Occipital lobe (tissue), 3 donors: ENCODE measurements around the gene KDM2B. TPM values are rescaled to one million over a fixed set of nuclear protein-coding genes. Genes with fewer than 3 reads are reported as not detected.
"Not testable (repeated sequence)": the region's sequence is repeated elsewhere in the genome, so short reads cannot be mapped to it uniquely, and the experiment has no call there.

ENCODE experiments used
- DNase-seq: peaks from one replicate; lab custom pipeline; 2025; lab: John Stamatoyannopoulos, UW
- small RNA-seq: library from RNA; depleted of rRNA; stranded (forward); fragments of <200 nt; gene quantifications from one replicate; pipeline ENCODE3, GENCODE V24; 2014
- total RNA-seq: library from RNA; depleted of rRNA; stranded (reverse); fragments of >200 nt; gene quantifications from one replicate; pipeline ENCODE4 v1.2.3, GENCODE V29; 2014

The KDM2B gene
- total RNA-seq, 1 donor from 2014 or later: 113 TPM

DNA sequence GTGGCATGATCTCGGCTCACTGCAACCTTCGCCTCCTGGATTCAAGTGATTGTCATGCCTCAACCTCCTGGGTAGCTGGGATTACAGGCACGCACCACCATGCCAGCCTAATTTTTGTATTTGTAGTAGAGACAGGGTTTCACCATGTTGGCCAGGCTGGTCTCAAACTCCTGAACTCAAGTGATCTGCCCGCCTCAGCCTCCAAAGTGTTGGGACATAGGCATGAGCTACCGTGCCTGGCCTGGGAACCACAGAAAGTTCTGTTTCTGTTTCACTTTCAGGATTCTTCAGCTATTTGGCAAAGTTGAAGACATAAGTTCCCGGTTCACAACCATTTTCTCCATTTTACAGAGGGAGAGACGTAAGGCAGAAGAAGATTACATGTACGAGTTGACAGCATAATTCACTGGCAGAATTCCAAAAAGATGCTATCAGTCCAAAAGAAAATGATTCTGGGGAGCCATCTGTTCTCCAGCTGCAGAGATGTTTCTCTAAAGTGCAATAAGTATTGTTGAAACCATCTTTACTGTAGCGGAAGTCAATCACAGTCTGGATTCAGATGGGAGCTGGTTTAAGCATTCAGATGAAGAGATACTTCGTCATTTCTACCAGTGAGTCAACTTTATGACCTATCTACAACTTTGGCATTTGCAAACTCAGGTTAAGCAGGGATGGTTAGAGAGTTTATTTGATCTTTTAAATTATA lies 189.1 kb downstream of the KDM2B start:
- DNase-seq: no peak

DNA sequence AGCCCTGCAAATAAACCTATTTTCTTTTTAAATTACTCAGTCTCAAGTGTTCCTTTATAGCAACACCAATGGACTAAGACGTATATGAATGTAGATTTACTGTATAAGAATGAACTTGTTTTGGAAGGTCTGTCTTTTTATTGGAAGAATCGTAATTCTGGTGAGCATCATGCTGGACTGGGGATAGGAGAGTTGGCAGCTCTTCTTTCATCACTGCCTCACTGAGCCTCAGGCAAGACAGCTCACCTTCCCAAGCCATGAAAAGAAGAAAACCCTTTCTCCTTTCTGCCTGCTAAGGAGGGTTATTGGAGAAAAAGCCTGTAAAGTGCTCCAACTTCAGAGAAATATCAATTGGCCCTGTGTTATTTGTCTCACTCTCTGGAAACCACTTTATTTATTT lies 190.0 kb downstream of the KDM2B start:
- no peak for DNase-seq

DNA sequence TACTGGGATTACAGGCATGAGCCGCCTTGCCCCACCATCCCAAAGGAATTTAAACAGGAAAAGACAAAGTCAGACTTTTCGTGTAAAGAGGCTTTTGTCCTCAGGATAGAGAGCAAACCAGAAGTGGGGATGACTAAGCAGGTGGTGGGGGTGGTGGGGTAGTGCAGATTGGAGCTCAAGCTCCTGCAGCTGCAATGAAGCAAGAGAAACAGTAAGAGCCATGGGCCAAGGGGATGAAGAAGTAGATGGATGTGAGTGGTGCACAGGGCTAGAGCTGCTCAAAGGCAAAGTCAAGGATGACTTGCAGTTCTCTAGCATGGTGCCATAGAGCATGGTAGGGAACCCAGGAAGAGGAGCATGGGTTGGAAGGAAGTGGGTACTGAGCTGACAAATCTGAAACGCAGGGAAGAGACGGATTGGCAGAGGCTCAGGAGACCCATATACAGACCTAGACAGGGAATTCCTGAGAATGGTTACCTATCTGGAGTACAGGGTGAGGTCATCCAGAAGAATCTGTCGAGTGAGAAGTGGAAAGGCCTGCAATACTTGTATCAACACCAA lies 192.3 kb downstream of the KDM2B start:
- no peak for DNase-seq

DNA sequence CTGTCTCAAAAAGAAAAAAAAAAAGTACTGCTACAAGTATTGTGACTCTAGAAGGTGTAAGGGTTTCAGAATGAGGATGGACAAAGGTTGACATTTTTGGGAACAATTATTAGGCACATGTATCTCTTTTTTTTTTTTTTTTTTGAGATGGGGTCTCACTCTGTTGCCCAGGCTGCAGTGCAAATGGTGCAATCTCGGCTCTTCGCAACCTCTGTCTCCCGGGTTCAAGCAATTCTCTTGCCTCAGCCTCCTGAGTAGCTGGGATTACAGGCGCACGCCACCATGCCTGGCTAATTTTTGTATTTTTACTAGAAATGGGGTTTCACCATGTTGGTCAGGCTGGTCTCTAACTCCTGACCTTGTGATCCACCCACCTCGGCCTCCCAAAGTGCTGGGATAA lies 195.9 kb downstream of the KDM2B start:
- DNase-seq: not testable (repeated sequence)

DNA sequence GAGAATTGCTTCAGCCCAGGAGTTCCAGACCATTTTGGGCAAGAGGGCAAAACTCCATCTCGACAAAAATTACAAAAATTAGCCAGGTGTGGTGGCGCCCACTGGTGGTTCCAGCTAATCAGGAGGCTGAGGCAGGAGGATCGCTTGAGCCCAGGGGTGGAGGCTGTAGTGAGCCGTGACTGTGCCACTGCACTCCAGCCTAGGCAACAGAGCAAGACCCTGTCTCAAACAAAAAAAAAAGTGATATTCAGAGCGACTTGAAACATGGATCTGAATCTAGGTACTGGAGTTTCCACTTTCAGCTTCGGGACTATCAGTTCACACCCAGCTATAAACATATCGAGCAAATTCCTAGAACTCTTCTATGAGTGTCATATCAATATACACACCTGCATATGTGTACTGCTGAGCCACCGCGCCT lies 197.2 kb downstream of the KDM2B start:
- DNase-seq: no peak

DNA sequence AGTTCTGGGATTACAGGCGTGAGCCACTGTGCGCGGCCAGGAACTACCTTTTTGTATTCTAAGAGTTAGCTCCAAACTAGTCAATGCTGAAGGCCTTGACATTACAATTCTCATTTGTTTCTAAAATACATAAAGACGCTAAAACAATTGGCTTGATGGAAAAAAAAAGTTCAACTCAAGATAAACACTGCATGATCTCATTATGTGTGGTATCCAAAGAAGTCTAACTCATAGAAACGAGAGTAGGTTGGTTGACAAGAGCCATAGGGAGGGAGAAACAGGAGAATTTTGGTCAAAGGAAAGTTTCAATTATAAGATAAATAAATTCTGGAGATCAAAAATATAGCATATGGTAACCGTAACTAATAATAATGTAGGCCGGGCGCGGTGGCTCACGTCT lies 200.9 kb downstream of the KDM2B start:
- DNase-seq: no peak

Small RNA genes within 50 kb of the gene (small RNA-seq; reads per million reads assigned to genes)
- gene RNU6-1004P: not detected

Other genes with a start within 250 kb of the KDM2B start
- gene ANAPC5, start 228.6 kb downstream of the KDM2B start, total RNA-seq: 169 TPM
- 77.5 TPM for gene RNF34, start 180.9 kb downstream of the KDM2B start, total RNA-seq
- 1.9 TPM for gene ORAI1, start 45.5 kb upstream of the KDM2B start, total RNA-seq
- gene MORN3, start 88.6 kb upstream of the KDM2B start, total RNA-seq: 2.8 TPM
- gene TMEM120B, start 131.7 kb upstream of the KDM2B start, total RNA-seq: 13.7 TPM
- gene RHOF, start 212.7 kb upstream of the KDM2B start, total RNA-seq: 14.5 TPM
- 2.3 TPM for gene SETD1B, start 223.0 kb upstream of the KDM2B start, total RNA-seq